Mammary epithelial cell (primary cell): Measurements from ENCODE around the gene AUTS2.

ENCODE experiments used
- EZH2 ChIP-seq: IDR thresholded peaks from 2 replicates; pipeline ENCODE4 v1.6.1; 2012; ENCODE audit warnings: low read length, inconsistent platforms, borderline replicate concordance
- TF ChIP-seq, protein P1 (sequence below), 2 donors: IDR thresholded peaks in 1 of 2; conservative IDR thresholded peaks in 1 of 2; 2 replicates each; pipeline ENCODE4 v1.5.1; 2011 to 2012; ENCODE audit warnings: inconsistent platforms in 2 of 2, low read length in 2 of 2, mild to moderate bottlenecking in 2 of 2, control low read depth in 1 of 2, low read depth in 1 of 2; ENCODE audit not compliant: insufficient read depth in 1 of 2; ENCODE audit errors: extremely low read depth in 1 of 2

- TF ChIP-seq, protein P1, sequence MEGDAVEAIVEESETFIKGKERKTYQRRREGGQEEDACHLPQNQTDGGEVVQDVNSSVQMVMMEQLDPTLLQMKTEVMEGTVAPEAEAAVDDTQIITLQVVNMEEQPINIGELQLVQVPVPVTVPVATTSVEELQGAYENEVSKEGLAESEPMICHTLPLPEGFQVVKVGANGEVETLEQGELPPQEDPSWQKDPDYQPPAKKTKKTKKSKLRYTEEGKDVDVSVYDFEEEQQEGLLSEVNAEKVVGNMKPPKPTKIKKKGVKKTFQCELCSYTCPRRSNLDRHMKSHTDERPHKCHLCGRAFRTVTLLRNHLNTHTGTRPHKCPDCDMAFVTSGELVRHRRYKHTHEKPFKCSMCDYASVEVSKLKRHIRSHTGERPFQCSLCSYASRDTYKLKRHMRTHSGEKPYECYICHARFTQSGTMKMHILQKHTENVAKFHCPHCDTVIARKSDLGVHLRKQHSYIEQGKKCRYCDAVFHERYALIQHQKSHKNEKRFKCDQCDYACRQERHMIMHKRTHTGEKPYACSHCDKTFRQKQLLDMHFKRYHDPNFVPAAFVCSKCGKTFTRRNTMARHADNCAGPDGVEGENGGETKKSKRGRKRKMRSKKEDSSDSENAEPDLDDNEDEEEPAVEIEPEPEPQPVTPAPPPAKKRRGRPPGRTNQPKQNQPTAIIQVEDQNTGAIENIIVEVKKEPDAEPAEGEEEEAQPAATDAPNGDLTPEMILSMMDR (conservative IDR thresholded peaks at IDR 0.05 in 1 of 2, IDR thresholded peaks at IDR 0.05 in 1 of 2; ENCODE audit: extremely low read depth in 1 of 2, insufficient read depth in 1 of 2, low read depth in 1 of 2, low read length in 2 of 2) = no peak
- no peak for TF ChIP-seq EZH2
Observed at GRCh38 chr7:69929622-69930021, 331.3 kb downstream of the AUTS2 start.
